ENCODE data around the gene PNPLA5.
A peak's percentile ranks its signal among the peaks of the same experiment; 100 is the strongest.
"Not testable (repeated sequence)": the region's sequence is repeated elsewhere in the genome, so short reads cannot be mapped to it uniquely, and the experiment has no call there.

Gene PNPLA5

DNA sequence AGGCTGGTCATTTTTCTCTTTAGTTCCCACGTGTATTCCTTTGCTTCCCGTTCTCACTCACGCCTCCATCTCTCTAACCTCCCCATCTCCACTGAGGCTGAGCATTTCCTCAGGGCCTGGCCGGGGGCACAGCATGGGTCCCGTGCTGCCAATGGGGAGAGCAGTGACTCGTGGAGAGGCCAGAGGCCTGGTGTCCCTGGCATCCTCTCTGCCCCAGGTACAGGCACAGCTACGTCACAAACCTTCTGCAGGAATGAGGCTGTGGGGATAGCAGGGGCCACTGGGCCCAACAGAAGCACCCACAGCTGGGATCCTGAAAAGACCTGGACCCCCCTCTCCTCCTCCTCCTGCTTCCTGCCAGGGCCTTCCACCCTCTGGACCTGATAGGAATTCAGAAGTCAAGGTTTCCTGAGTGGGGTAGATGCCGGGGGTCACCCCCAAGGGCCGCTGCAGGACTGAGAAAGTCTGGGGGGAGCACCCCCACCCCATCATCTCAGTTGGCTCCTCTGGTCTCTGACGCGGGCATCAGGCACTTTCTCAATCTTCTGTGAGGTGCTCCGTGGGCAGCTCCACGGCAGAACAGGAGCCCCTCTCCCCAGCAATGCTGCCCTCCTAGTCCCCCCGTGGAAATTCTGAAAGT, 11.8 kb downstream of the PNPLA5 start:
- no peak for DNase-seq

DNA sequence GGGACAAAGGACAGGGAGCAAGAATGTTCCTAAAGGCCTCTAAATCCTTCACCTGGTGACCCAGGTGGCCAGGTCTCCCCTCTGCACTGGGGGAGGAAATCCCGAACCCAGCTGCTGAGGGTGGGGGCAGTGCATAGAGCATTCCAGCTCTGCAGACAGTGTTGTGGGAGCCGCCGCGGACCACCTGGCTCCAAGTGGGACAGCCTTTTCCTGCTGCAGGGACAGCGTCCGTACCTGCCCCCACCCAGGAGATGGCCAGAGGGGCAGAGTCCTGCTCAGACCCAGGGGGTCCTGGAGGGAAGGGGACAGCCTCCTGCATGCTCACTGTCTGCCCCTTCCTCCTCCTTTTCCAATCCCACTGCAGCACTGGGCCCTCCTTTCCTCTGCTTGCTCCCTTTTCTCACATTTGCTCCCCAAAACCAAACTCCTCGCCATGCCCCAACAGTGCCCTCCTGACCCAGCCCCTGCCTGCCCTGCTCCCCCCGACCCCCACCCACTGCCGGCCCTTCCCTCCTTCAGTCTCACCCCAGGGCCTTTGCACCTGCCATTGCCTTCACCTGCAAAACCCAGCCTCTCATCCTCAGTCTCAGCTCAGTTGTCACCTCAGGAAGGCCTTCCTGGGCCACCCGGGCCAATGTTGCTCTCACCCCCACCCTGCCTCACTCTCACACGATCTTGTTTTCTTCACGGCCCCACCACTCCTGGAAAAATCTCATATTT, 12.8 kb downstream of the PNPLA5 start:
- peak; percentile 20 for DNase-seq

DNA sequence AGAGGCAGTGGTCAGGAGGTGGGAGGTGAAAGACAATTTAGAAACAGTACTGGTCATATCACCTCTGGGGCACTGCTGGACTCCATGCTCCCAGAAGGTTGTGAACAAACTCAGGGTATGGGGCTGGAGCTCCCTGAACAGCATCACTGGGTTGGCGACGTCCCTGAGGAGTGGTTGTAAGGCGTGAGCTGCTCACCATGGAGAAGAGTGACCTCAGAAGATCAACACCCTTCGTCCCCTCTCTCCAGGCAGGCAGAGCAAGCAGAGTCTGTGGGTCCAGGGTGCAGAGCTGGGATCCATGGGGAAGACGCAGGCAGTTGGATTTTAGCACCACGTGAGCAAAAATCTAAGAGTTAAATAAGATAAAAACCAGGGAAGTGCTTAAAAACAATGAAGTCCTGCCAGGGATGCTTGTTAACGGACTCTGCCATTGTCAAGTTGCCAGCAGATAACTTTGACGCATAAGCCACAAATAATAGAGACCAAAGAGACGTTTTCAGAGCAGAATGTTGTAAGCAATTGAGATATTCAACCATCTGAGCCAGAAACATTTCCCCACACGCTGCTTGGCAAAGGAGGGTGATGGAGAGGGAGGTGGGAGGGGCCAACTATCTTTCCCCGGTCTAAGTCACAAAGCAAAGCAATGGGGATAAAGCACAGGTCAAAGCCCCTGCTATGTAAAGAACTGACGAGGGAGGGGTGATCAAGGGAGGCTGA, 13.6 kb downstream of the PNPLA5 start:
- no peak for DNase-seq

DNA sequence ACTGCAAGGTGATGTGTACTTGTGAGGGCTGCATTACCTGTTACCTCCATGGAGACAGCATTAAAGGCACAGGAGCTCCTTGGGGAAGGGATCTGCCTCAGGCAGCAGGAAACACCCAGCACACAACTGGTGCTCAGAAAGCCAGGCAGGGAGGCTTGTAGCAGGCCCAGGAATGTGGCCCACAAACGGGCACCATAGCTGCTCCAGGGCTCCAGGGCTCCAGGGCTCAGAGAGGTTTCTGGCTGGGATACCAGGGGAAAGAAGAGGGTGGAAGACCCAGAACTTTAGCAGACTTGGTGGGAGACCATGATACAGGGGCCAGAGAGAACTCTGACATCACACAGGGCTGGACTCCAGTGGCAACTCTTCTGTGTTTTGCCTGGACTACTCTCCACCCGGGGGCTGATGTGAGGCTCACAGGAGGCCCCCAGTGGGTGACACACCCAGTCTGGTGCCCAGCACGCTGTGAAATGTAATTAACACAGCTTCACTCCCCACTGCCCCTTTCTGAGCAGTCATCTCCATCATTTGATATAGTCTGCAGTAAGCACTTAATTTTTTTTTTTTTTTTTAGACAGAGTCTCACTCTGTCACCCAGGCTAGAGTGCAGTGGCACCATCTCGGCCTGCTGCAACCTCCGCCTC, 14.8 kb downstream of the PNPLA5 start:
- DNase-seq: no peak

DNA sequence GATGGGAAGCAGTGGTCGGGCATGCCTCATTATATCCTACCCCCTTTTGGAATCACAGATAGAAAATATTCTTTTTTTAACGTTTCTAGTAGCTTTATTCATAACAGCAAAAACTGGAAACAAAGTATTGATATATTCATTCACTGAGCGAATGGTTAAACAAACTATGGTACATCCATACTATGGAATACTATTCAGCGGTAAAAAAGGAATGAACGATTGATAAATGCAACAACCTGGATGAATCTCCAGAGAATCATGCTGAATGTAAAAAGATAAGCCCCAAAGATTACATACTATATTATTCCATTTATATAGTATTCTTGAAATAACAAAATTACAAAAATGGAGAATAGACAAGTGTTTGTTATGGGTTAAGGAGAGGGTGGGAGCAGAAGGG, 22.0 kb downstream of the PNPLA5 start:
- no peak for DNase-seq

DNA sequence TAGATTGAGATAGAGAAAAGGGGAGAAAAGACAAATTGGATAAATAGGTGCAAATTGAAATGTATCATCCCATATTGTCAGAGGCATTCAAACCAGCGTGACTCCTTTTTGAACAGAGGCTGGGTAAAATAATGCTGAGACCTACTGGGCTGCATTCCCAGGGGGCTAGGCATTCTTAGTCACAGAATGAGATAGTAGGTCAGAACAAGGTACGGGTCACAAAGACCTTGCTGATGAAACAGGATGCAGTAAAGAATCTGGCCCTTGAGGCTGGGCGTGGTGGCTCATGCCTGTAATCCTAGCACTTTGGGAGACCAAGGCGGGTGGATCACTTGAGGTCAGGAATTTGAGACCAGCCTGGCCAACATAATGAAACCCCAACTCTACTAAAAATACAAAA, 22.8 kb downstream of the PNPLA5 start:
- DNase-seq: not testable (repeated sequence)

DNA sequence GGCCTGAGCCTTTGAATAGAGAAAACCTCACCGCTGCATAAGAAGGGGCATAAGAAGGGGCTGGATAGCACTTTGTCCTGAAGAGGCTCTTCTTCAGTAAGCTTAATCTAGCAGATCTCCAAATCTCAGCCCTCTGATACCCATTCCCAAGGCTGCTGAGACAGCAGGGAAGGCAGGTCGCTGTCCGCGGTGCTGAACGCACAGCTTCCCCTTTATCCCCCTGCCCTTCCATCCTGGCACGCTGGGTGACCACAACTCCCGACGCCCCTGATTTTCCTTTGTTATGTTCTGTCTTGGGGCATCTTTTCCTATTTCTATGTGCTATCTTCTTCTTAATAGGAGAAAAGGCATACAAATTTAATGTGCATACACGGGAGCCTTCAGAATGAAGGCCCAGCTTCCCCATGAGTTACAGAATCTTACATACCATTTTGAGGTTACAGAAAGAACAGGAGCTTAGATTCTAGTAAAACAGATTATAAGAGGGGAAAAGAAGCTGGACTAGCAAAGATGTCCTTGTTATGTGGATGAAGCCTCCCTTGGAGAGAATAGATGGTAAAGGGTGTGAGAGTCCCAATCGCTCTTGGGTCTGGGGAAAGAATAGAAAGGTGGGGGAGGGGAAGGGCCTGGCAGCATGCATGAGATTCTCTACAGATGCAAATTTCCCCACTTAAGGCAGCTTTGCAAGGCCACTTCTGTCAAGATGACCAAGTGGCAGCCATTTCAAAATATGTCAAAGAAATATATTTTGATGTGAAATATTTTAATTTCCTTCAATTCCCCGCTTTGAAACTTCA, 23.8 kb downstream of the PNPLA5 start:
- DNase-seq: no peak

DNA sequence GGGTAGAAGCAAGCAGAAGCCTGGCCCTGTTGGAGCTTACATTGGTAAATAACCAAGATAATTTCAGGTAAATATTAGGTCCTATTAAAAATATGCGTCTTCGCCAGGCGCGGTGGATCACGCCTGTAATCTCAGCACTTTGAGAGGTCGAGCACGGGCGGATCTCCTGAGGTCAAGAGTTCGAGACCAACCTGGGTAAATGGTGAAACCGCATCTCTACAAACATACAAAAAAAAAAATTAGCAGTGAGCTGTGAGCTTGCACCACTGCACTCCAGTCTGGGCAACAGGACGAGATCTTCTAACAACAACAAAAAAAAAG, 29.0 kb downstream of the PNPLA5 start:
- no peak for DNase-seq

DNA sequence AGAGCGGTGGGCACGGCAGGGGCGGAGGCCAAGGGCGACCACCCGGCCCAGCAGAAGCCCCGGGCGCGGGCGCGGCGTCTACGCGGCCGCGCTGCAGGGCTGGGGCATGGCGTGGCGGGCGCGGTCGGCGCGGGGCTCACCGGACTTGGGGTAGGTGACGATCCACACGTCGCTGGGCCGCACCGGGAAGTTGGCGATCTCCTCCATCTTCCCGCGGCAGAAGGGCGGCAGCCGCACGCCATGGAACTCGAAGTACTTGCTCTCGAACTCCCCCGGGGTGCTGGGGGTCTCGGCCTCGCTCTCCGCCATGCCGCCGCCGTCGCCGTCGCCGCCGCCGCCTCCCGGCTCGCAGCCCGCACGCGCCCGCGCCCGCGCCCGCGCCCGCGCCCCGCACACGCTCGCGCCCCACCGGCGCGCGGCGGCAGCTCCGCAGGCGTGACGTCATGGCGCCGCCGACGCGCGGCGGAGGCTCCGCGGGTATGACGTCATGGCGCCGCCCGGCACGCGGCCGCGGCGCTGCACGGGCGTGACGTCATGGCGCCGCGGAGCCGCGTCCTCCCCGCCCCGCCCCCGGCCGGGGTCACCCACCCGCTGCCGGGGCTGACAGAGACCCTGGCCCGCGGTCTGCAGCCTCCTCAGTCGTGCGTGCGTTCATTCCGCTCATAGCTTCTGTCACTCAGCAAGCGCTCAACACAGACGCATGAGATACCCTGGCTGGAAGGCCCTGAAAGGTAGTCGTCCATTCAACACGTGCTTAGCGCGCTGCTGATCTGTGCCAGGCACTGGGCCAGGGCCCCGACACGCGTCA, 29.5 kb downstream of the PNPLA5 start, which contains the start of gene SULT4A1:
SULT4A1 (minus strand) TSS at position 440 of the 808 bp plus-strand sequence; CDS start at position 309, 131 bp downstream.
- no peak for DNase-seq

DNA sequence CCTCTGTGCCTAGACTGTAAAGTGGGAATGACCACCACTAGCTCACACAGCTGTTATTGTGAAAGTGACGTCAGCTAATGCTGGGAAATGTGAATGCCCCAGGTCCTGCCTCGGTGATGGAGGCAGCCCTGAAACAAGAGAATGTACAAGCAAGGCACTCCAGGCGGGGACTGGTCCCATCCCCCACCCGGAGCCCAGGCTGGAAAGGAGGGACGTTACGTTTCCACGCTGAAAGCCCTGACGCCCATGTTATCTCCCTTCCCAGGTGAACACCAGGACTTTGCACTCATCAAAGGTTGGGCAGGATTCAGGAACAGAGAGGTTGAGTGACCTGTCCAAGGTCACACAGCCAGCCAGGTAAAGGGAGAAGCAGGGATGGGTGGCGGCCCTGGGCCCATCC, 30.3 kb downstream of the PNPLA5 start:
- DNase-seq: no peak

DNA sequence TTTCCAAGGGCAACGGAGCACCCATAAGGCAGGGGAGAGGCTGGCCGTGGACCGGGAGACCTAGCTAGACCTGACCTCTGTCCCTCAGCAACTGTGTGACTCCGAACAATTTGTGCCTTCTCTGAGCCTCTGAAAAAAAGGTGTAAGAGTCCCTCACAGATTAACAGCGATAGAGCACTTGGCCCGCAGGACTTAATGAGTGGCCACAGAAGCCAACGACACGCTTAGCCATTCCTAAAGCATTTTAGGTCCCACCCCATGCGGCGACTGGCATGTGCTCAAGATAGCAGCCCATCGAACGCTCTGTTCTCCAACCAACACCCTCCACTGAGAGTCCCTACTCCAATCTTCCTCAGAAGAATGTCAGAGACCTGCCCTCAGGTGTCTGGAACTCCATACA, 31.0 kb downstream of the PNPLA5 start:
- DNase-seq: no peak

DNA sequence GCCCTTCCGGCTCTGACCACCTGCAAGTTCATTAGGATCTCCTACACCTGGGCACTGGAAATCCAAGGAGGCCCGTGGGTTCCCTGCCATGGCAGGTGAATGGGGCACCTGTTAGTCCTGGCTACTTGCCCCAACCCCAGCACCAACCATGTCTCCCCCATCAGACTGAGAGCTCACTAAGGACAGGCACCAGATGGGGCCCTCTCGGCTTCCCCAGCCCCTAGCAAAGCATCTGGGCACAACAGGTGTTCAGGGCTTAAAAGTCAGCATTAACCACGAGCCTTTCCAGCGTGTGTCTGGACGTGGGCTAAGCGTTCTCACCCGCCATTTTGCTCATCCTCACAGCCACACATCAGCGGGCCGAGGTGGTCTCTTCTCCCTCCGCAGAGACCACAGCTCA, 31.7 kb downstream of the PNPLA5 start:
- no peak for DNase-seq

DNA sequence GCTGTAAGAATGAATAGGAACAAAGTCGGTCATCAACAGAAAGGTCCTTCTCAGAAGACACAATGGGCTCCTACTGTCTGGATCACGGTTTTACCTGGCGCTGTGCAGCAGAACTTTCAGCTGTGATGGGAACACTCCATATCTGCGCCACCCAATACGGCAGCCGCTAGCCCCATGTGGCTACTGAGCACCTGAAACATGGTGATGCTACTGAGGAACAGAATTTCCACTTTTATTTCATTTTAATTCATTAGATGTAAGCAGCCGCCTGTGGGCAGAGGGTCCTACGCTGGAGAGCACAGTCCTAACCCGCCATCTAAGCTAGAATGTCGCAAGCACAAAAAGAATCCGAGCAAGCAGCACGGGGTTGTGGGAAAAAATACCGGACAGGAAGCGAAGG, 32.2 kb downstream of the PNPLA5 start:
- DNase-seq: no peak

DNA sequence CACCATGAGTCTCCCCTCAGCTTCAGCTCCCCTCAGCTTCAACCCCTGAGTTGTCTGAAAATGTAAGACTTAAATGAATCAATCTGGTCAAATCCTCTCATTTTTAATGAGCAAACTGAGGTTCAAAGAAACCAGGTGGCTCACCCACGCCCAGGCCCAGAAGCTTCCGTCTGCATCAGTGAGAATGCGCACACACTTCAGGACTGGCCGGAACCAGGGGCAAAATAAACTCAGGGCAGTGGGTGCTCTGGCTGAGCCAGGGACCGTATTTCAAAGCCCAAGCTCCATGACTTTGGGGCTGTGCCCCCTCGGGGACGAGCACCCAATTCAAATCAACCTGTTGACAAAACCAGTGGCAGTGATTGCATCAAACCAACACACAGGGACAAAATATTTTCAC, 32.6 kb downstream of the PNPLA5 start:
- DNase-seq: no peak

DNA sequence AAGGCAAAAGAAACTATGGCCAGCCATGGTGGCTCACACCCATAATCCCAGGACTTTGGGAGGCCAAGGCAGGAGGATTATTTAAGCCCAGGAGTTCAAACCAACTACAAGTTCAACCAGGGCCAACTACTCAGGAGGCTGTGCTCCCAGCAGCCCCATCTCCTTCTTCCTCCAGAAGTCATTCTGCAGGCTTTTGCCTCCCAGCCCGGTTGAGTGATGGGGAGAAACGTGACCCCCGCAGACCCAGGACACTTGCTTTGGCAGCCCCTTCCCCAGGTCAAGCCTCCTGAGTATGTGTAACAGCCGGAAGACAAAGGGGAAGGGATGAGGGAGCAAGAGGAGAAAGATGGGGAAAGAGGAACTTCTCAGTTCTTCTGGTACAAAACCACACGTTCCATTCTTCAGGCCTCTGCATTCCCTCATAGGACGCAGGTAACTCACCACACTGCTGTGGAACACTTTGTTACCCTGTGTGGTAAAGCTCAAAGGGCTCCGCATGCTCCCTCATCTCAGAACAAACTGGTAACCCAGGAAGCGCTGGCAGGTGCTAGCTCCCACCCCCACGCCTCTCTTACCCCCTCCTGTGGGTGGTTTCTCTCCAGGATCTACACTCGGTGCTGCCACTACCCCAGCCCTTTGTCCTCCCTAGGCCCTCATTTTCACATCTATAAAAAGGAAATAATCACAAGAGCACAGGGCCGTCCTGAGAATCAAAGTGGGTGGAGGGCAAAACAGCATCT, 33.5 kb downstream of the PNPLA5 start:
- DNase-seq: no peak

DNA sequence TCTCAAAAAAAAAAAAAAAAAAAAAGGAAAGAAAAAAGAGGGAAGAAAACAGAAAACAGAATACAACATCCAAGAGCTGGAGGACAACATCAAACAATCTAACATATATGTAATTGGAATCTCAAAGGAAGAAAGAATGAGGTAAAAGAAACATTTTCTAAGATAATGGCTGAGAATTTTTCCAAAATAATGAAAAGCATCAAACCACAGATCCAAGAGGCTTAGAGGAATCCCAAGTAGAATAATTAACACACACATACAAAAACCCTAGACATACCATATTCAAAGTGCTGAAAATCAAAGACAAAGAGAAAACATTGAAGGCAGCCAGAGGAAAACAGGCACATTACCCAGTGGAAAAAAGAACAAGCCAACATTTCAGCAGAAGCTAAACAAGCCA, 34.4 kb downstream of the PNPLA5 start:
- no peak for DNase-seq

DNA sequence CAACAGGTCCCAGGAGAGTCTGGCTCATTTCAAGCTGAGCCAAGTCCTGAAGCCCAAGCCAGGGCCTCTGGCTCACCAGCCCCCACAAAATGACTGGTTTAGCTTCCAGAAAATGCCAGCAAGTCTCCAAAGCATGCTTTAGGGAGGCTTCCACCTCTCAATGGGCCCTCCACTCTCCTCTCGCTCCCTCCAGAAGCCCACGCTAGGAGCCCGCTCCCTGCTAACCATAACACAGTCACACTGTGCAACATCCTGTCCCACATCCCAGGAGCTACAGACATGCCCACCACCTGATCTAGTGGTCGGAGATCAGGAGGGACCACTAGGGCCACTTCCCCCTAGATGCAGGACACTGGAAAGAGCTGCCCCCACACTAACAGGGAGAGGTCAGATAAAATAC, 36.4 kb downstream of the PNPLA5 start:
- no peak for DNase-seq

DNA sequence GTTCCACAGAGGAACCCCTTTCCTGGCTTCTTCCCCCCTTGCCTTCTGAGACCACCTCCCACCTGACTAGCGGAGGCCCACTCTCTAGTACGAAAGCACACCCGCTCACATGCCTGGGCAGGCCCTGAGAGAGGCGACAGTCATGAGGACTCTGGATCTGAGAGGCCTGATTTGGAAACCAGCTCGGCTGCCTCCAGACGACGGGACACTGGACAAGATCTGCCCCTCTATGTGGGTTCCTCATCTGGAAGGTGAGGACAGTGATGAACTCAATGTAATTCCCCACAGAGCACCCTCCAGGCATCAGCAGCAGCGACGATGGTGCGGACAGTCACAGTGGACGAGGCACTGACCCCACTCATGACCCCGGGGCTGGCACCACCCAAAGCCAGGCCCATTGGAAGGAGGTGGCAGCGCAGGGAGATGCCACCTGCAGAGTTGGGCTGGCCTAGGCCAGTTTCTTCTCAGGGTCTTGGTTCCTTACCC, 37.0 kb downstream of the PNPLA5 start:
- DNase-seq: no peak

DNA sequence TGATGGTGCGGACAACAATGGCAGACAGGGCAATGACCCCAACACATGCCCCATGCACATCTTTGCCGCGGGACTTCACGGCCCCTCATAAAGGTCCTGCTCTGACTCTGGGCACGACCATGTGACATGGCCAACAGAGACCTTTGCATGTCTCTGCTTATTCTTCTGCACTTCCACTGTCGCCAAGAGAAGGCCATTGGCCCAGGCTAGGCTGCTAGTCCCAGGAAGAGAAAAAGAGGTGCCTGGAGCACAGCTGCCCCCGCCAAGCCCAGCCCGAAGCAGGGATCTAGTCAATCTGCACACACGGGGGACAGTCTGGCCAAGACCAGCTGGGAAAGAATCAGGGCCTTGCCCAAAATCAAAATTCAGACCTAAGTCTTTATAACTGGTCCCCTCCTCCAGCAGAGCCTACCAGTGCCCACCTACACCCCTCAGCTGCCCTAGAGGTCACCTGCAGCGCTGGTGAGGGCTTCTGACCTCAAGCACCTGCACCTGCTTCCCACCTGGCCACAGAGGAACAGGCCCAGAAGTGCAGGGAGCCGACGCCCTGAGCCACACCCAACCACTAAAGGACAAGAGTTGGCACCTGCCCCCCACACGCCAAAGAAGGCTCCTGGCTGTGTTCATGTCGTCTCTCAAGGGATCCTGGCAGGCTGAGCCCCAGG, 37.6 kb downstream of the PNPLA5 start:
- no peak for DNase-seq

DNA sequence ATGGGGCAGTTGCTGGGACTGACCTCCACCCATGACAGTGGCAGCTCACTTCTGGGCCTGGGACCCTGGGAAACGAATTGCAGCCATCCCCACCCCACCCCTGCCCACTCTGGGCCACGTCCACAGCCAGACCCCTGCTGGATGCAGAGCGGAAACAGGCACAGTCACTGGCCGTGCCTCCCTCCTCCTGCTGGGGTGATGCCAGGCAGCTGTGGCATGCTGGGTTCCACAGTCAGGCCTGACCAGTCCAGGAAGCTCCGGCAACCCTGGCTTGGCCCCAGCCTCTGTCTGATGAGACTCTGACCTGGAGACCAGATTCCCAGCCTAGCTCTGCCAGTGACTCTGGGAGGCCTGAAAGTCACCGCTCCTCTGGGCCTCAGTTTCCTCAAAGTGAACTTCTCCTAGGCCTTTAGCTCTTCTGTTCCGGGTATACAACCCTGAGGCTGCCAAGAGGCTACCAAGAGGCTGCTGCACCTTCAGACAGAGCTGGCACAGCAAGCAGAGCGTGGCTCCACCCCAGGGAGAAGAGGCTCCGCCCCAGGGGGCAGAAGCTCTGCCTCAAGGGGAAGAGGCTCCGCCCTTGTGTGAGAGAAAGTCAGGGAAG, 38.4 kb downstream of the PNPLA5 start:
- DNase-seq: no peak

Measured in activated CD8-positive, alpha-beta memory T cell treated with anti-CD3 and anti-CD28 coated beads, Interleukin-2, amount 50 U/mL, for 48 hours (primary cell).